K562 treated with DMSO at 1 percent for 48 hours (cell line): ENCODE measurements around the gene ZNF723. TPM values are rescaled to one million over a fixed set of nuclear protein-coding genes. Genes with fewer than 3 reads are reported as not detected.

Experiments used
- total RNA-seq: library from RNA; unstranded; fragments of 300-600 nt; gene quantifications from 2 replicates; pipeline ENCODE4 v1.2.3, GENCODE V29; 2022; ENCODE audit warnings: low replicate concordance; ENCODE audit errors: extremely low read depth

The ZNF723 gene
- not detected in 2 replicates for total RNA-seq

GRCh38 chr19:22832031-22832762 lies at the start of gene ZNF723:
ZNF723 (plus strand) TSS chr19:22832291; CDS start chr19:22832380, 89 bp downstream.

GRCh38 chr19:22783651-22784410 lies 48.3 kb upstream of the ZNF723 start, which contains the start of gene ZNF99:
ZNF99 (minus strand) TSS chr19:22784151; CDS start chr19:22784016, 135 bp downstream.

Other genes with a start within 250 kb of the ZNF723 start
- not detected in 2 replicates for gene ZNF492, start 198.0 kb upstream of the ZNF723 start, total RNA-seq
- gene ZNF99, start 48.1 kb upstream of the ZNF723 start, total RNA-seq, result not detected in 2 replicates
- not detected in 2 replicates for gene ZNF728, start 170.9 kb downstream of the ZNF723 start, total RNA-seq